Upper lobe of left lung (tissue), 6 donors: Measurements from ENCODE around the gene ADGB. TPM values are rescaled to one million over a fixed set of nuclear protein-coding genes. Genes with fewer than 3 reads are reported as not detected.

Experiments
- ATAC-seq, 2 donors: fragments of 200-7000 bp; cut with Tn5 transposase; one replicate each; pipeline ENCODE4 v1.9.1; 2022; ENCODE audit warnings: mild to moderate bottlenecking in 2 of 2, moderate library complexity in 2 of 2; ENCODE audit not compliant: low FRiP score in 2 of 2
- DNase-seq, 2 donors: peaks; one replicate each; pipeline ENCODE4 v3.0.0-alpha.2; 2019 to 2020
- H3K27ac ChIP-seq, 4 donors: fragments of 200-600 bp; sonication (generic); one replicate each; pipeline ENCODE4 v1.5.1; 2016 to 2019
- H3K27me3 ChIP-seq, 4 donors: fragments of 200-600 bp; sonication (generic); one replicate each; pipeline ENCODE4 v1.5.1; 2017 to 2019
- H3K36me3 ChIP-seq, 4 donors: fragments of 200-600 bp; sonication (generic); one replicate each; pipeline ENCODE4 v1.5.1; 2016 to 2019
- H3K4me1 ChIP-seq, 4 donors: fragments of 200-600 bp; sonication (generic); one replicate each; pipeline ENCODE4 v1.5.1; 2018 to 2019
- H3K4me3 ChIP-seq, 4 donors: fragments of 200-600 bp; sonication (generic); one replicate each; pipeline ENCODE4 v1.5.1; 2017 to 2019; ENCODE audit warnings: mild to moderate bottlenecking in 2 of 4, moderate library complexity in 1 of 4
- H3K9me3 ChIP-seq, 4 donors: fragments of 200-600 bp; sonication (generic); one replicate each; pipeline ENCODE4 v1.5.1; 2018 to 2019
- CTCF ChIP-seq, 6 experiments: fragments of 450-650 bp in 4 of 6; fragments of 200-600 bp in 2 of 6; sonication (generic) in 2 of 6; IDR thresholded peaks; one replicate each; pipeline ENCODE4 v1.5.1; 2016 to 2019; ENCODE audit warnings: antibody characterized with exemption in 6 of 6
- EP300 ChIP-seq, 4 donors: sonication (generic); formaldehyde crosslinking; IDR thresholded peaks; one replicate each; pipeline ENCODE4 v1.5.1; 2017; ENCODE audit warnings: antibody characterized with exemption in 4 of 4, control low read depth in 2 of 4
- POLR2A ChIP-seq, 4 donors: fragments of 450-650 bp; IDR thresholded peaks; one replicate each; pipeline ENCODE4 v1.5.1; 2016 to 2017; ENCODE audit warnings: antibody characterized with exemption in 4 of 4, mild to moderate bottlenecking in 2 of 4
- POLR2AphosphoS5 ChIP-seq, 2 donors: sonication (generic); formaldehyde crosslinking; IDR thresholded peaks; one replicate each; pipeline ENCODE4 v1.5.1; 2017; ENCODE audit warnings: antibody characterized with exemption in 2 of 2
- WGBS, 2 donors: methylation state at CpG; one replicate each; pipeline ENCODE4 v1.1.5; 2017 to 2018; 5-methylcytosine and 5-hydroxymethylcytosine counted together
- total RNA-seq, 6 donors: library from RNA; depleted of rRNA in 4 of 6; stranded (reverse); fragments of >200 nt in 4 of 6; gene quantifications; one replicate each; pipeline versions ENCODE4 v1.1.0 to v1.2.1, GENCODE V29; 2016 to 2021
- donor health status: DM: no; HTN: no; CAD: no; lungs with moderate emphysema.
- donor health status: DM: no; HTN: yes; CAD: no; lungs with severe emphysema.

ADGB gene
- total RNA-seq, 6 donors from 2014 or later: 0.31 to 34.6 (median 6.2) TPM

- no peak overlapping the region for H3K4me3 ChIP-seq
Measured at GRCh38 chr6:146775220-146775619, 176.4 kb downstream of the ADGB start.

GRCh38 chr6:146781836-146782235 lies 183.1 kb downstream of the ADGB start:
- H3K9me3 ChIP-seq: no peaks in the 10 kb centered on the region
- H3K27ac ChIP-seq: no peak overlapping the region
- H3K36me3 ChIP-seq: no peaks in the 10 kb centered on the region
- H3K27me3 ChIP-seq: no peaks in the 10 kb centered on the region
- H3K4me1 ChIP-seq: no peaks in the 10 kb centered on the region
- H3K4me3 ChIP-seq: no peak overlapping the region
- ATAC-seq: no peak
- DNase-seq: no peak
- no peak for TF ChIP-seq POLR2AphosphoS5 (IDR thresholded peaks at IDR 0.05)
- no peak for TF ChIP-seq EP300 (IDR thresholded peaks at IDR 0.05)
- no peak for TF ChIP-seq CTCF (IDR thresholded peaks at IDR 0.05)
- no peak for TF ChIP-seq POLR2A (IDR thresholded peaks at IDR 0.05)
- 80 to 84% methylated on average over 3 of the region's 3 CpGs for WGBS, 2 donors

More at GRCh38 chr6:146775220-146775619, 176.4 kb downstream of the ADGB start:
- no peak for TF ChIP-seq EP300 (IDR thresholded peaks at IDR 0.05)
- no peaks in the 10 kb centered on the region for H3K27me3 ChIP-seq
- no peaks in the 10 kb centered on the region for H3K9me3 ChIP-seq
- no peak for ATAC-seq
- H3K4me1 ChIP-seq: peaks cover 0 to 4% (median 0%) of the 10 kb centered on the region in 4 donors
- no peak for DNase-seq
- no peak overlapping the region for H3K27ac ChIP-seq
- no peaks in the 10 kb centered on the region for H3K36me3 ChIP-seq

GRCh38 chr6:146785001-146785585 lies 186.3 kb downstream of the ADGB start:
- no peaks in the 10 kb centered on the region for H3K9me3 ChIP-seq
- H3K27ac ChIP-seq: no peak overlapping the region
- H3K27me3 ChIP-seq: no peaks in the 10 kb centered on the region
- peak in 1 of 2 donors; percentile 71 for ATAC-seq
- TF ChIP-seq CTCF (IDR thresholded peaks at IDR 0.05) (peak in 3 of 6 experiments; percentile 27 to 41 (median 35)), POLR2AphosphoS5 (IDR thresholded peaks at IDR 0.05) (no peak)
- no peak for DNase-seq
- H3K36me3 ChIP-seq: no peaks in the 10 kb centered on the region
- WGBS, 2 donors: 51 to 52% methylated on average over 5 of the region's 5 CpGs
- H3K4me1 ChIP-seq: no peaks in the 10 kb centered on the region
- H3K4me3 ChIP-seq: no peak overlapping the region

- no peaks in the 10 kb centered on the region for H3K27me3 ChIP-seq
- no peak for DNase-seq
- peaks cover 0 to 4% (median 0%) of the 10 kb centered on the region in 4 donors for H3K9me3 ChIP-seq
- no peak overlapping the region for H3K4me3 ChIP-seq
- no peaks in the 10 kb centered on the region for H3K36me3 ChIP-seq
- TF ChIP-seq POLR2A (IDR thresholded peaks at IDR 0.05) (no peak), EP300 (IDR thresholded peaks at IDR 0.05) (no peak), CTCF (IDR thresholded peaks at IDR 0.05) (no peak), POLR2AphosphoS5 (IDR thresholded peaks at IDR 0.05) (no peak)
- no peaks in the 10 kb centered on the region for H3K4me1 ChIP-seq
- WGBS, 2 donors: 69 to 76% methylated on average over 5 of the region's 5 CpGs
- no peak for ATAC-seq
- H3K27ac ChIP-seq: no peak overlapping the region
Measured at GRCh38 chr6:146787876-146788508, 189.2 kb downstream of the ADGB start.

GRCh38 chr6:146790561-146791091 lies 191.9 kb downstream of the ADGB start:
- Histone ChIP-seq H3K4me3 (no peak overlapping the region), H3K4me1 (no peaks in the 10 kb centered on the region), H3K27ac (no peak overlapping the region), H3K27me3 (no peaks in the 10 kb centered on the region), H3K36me3 (no peaks in the 10 kb centered on the region), H3K9me3 (peaks cover 0 to 8% (median 0%) of the 10 kb centered on the region in 4 donors)
- ATAC-seq (no peak), DNase-seq (no peak)
- 88 to 93% methylated on average over 4 of the region's 4 CpGs for WGBS, 2 donors
- no peak for TF ChIP-seq CTCF (IDR thresholded peaks at IDR 0.05)
- no peak for TF ChIP-seq EP300 (IDR thresholded peaks at IDR 0.05)
- TF ChIP-seq POLR2AphosphoS5 (IDR thresholded peaks at IDR 0.05): no peak
- no peak for TF ChIP-seq POLR2A (IDR thresholded peaks at IDR 0.05)
